Bronchial epithelial cell (primary cell): ENCODE results near the gene FASN. TPM values are rescaled to one million over a fixed set of nuclear protein-coding genes. Genes with fewer than 3 reads are reported as not detected.

Source experiments
- DNase-seq: peaks from one replicate; pipeline ENCODE4 v3.0.0-alpha.2; 2010; ENCODE audit warnings: low read depth
- FAIRE-seq: peaks from 2 replicates; lab custom pipeline; 2011; peaks lifted over from hg19 to GRCh38; lab: Jason Lieb, UNC
- H3K27me3 ChIP-seq: 2 replicates; pipeline ENCODE4 v1.5.1; 2011; ENCODE audit warnings: low read length; ENCODE audit not compliant: control insufficient read depth, insufficient read depth
- H3K36me3 ChIP-seq: 2 replicates; pipeline ENCODE4 v1.5.1; 2011; ENCODE audit warnings: low read length; ENCODE audit not compliant: control insufficient read depth, insufficient read depth
- H3K4me3 ChIP-seq: 2 replicates; pipeline ENCODE4 v1.5.1; 2011; ENCODE audit warnings: mild to moderate bottlenecking, low read depth, low read length, control low read depth
- CTCF ChIP-seq: IDR thresholded peaks from 2 replicates; pipeline ENCODE4 v1.5.1; 2011; ENCODE audit warnings: mild to moderate bottlenecking, moderate library complexity, low read length, control low read depth, inconsistent platforms; ENCODE audit not compliant: insufficient read depth, severe bottlenecking
- total RNA-seq: library from RNA; depleted of rRNA; stranded (reverse); fragments of >200 nt; gene quantifications from 2 replicates; pipeline ENCODE4 v1.2.1, GENCODE V29; 2014

The FASN gene
- total RNA-seq, 1 donor from 2014 or later, result 37.1 TPM

- Histone ChIP-seq H3K36me3 (peaks cover 23% of the 10 kb centered on the region), H3K27me3 (no peaks in the 10 kb centered on the region), H3K4me3 (no peak overlapping the region)
- DNase-seq (peak; percentile 32), FAIRE-seq (no peak)
- TF ChIP-seq CTCF, result no peak
These were observed 21.8 kb downstream of the FASN start for GRCh38 chr17:82076018-82076784.

GRCh38 chr17:82073446-82073845, 24.6 kb downstream of the FASN start:
- Histone ChIP-seq H3K36me3 (peaks cover 3% of the 10 kb centered on the region), H3K4me3 (no peak overlapping the region), H3K27me3 (no peaks in the 10 kb centered on the region)
- peak; percentile 69 for DNase-seq
- peak; percentile 36 for FAIRE-seq
- no peak for TF ChIP-seq CTCF

GRCh38 chr17:82072827-82073226, 25.2 kb downstream of the FASN start:
- H3K36me3 ChIP-seq, result peaks cover 2% of the 10 kb centered on the region
- no peak for FAIRE-seq
- no peaks in the 10 kb centered on the region for H3K27me3 ChIP-seq
- no peak overlapping the region for H3K4me3 ChIP-seq
- TF ChIP-seq CTCF, result no peak
- no peak for DNase-seq

GRCh38 chr17:82070611-82071010, 27.4 kb downstream of the FASN start:
- no peak for TF ChIP-seq CTCF
- no peak for DNase-seq
- FAIRE-seq, result no peak

GRCh38 chr17:82065638-82066303, 32.3 kb downstream of the FASN start, which contains the start of gene DUS1L:
DUS1L (minus strand) TSS chr17:82065804; CDS start chr17:82065059, 745 bp downstream.
- FAIRE-seq, result no peak
- no peak for TF ChIP-seq CTCF
- peak within 1 kb of the TSS; percentile 75 for H3K4me3 ChIP-seq
- no peaks in the 10 kb centered on the region for H3K27me3 ChIP-seq
- no peak for DNase-seq
- H3K36me3 ChIP-seq, result peaks cover 26% of the 10 kb centered on the region

More at GRCh38 chr17:82070611-82071010, 27.4 kb downstream of the FASN start:
- H3K4me3 ChIP-seq, result no peak overlapping the region
- H3K36me3 ChIP-seq, result no peaks in the 10 kb centered on the region
- H3K27me3 ChIP-seq, result no peaks in the 10 kb centered on the region
